GM18498 (cell line): ENCODE measurements around the gene TMEM273.
"Not testable (repeated sequence)": the region's sequence is repeated elsewhere in the genome, so short reads cannot be mapped to it uniquely, and the experiment has no call there.

Experiments used
- ATAC-seq: cut with Tn5 transposase; IDR thresholded peaks from one replicate; pipeline ENCODE4 v1.9.1; 2021; ENCODE audit warnings: mild to moderate bottlenecking, moderate library complexity; ENCODE audit not compliant: unreplicated experiment

The TMEM273 gene

DNA sequence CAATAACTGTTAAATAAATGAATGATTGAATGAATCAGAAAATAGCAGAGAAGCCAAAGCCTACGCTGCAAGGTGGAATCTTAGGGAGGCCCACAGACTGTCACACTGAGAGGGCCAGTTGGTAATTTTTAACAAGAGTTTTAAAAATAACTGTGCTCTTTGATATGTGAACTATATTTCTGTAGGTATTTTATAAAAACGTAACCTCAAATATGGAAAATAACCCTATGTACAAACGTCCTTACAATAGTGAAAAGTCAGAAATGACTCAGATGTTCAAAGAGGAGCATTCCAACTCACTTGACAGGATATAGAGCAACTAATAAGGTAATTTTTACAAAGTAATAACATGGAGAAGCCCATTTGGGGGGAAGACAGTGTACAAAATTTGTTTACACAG is 18.9 kb upstream of the TMEM273 start:
- ATAC-seq = no peak

DNA sequence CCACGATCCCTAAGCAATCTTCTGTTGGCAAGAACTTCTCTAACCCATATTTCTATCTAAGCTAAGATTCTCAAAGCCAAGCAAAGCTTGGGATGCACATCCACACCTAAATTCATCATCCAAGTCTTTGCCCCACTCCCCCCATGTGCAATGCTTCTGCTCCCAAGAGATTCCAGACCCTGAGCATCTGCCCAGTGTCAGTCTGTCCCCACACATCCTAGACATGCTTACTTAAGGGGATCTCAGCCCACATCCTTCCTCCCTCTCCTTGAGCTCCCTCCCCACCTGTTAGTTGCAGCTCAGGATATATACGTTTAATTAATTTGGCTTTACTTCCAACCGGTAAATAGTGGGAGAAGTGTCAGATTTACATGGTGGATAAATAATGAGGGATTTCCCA is 17.0 kb upstream of the TMEM273 start:
- no peak for ATAC-seq

DNA sequence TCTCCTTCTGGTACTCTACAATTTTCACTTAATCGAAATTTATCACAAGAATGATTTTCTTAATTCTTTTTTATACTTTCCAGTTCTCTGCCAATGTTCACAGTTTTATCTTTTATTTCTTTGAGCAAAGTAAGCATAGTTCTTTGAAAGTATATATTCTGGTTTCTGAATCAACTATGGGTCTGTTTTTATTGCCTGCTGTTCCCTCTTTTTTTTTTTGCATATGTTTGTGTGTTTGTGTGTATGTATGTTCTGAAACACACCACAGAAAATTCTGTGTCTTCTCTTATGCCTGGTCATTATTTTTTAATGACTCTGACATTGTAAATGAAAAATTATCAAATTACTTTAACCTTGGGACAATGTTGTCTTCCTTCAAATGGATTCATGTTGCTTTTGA is 15.9 kb upstream of the TMEM273 start:
- ATAC-seq = no peak

GRCh38 chr10:49202266-49202665 is 14.1 kb upstream of the TMEM273 start:
- no peak for ATAC-seq

- ATAC-seq = no peak
These were observed 12.7 kb upstream of the TMEM273 start for GRCh38 chr10:49200854-49201253.

- no peak for ATAC-seq
These were observed 9.0 kb upstream of the TMEM273 start for GRCh38 chr10:49197171-49197570.

- not testable (repeated sequence) for ATAC-seq
These were observed 7.7 kb upstream of the TMEM273 start for GRCh38 chr10:49195864-49196263.

DNA sequence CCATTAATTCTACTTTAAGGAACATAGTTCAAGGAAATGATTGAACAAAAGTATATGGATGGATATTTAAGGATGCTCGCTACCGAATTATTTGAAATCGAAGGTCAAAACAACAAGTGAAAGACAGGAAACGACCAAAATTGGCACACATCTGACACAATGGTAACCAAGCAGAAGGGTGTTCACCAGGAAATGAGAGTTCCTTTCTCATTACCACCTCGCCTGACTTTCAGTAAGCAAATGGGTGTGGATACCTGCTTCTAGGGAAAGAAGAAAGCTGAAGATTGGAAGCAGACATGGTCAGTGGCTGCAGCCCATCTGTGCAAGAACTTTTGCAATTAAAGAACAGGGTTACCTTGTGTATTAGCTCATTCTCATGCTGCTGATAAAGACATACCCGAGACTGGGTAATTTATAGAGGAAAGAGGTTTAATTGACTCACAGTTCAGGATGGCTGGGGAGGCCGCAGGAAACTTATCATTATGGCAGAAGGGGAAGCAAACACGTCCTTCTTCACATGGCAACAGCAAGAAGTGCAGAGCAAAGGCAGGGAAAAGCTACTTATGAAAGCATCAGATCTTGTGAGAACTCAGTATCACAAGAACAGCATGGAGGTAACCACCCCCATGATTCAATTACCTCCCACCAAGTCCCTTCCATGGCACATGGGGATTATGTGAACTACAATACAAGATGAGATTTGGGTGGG is 6.2 kb upstream of the TMEM273 start:
- no peak for ATAC-seq

- no peak for ATAC-seq
These were observed 3.2 kb upstream of the TMEM273 start for GRCh38 chr10:49191349-49191748.

- no peak for ATAC-seq
These were observed 1.2 kb upstream of the TMEM273 start for GRCh38 chr10:49189422-49189821.

DNA sequence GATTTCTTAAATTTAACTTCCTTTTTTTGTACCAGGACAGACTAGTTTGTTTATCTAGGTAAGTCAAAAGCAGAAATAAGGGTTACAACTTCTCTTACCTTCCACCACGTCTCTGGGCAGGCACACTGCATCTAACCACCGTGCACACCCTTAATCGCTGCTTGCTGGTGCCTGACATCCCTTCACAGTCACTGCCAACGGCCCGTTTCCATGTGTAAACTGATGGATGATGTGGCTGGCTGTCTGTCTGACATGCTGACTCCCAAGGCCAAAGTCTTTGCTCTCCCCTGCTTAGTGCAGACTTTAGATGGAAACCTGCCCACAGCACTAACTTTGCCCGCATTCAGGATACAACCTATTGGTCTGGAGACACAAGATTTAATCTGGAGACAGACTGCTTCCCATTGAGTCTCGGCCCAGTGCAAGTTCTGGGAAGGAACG is 1.1 kb downstream of the TMEM273 start:
- no peak for ATAC-seq

DNA sequence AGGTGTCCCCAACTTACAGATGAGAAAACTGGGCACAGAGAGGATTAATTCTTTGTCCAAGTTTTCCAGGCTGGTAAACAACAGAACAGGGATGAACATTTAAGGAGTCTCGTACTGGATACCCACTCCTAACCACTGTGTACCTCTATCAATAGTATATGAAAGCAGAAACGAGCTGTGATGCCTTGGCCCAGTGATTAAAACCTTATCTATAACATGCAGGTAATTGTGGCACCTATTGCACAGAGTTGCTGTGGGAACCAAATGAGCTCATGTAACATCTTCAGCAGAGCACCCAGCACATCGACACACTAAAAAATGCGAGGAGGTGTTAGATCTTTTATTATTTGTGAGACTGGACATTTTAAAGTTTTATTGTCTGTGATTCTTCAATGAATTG is 1.6 kb downstream of the TMEM273 start:
- ATAC-seq = no peak

- ATAC-seq = no peak
These were observed 3.0 kb downstream of the TMEM273 start for GRCh38 chr10:49185213-49185612.

GRCh38 chr10:49184642-49185111 is 3.5 kb downstream of the TMEM273 start:
- ATAC-seq = no peak

DNA sequence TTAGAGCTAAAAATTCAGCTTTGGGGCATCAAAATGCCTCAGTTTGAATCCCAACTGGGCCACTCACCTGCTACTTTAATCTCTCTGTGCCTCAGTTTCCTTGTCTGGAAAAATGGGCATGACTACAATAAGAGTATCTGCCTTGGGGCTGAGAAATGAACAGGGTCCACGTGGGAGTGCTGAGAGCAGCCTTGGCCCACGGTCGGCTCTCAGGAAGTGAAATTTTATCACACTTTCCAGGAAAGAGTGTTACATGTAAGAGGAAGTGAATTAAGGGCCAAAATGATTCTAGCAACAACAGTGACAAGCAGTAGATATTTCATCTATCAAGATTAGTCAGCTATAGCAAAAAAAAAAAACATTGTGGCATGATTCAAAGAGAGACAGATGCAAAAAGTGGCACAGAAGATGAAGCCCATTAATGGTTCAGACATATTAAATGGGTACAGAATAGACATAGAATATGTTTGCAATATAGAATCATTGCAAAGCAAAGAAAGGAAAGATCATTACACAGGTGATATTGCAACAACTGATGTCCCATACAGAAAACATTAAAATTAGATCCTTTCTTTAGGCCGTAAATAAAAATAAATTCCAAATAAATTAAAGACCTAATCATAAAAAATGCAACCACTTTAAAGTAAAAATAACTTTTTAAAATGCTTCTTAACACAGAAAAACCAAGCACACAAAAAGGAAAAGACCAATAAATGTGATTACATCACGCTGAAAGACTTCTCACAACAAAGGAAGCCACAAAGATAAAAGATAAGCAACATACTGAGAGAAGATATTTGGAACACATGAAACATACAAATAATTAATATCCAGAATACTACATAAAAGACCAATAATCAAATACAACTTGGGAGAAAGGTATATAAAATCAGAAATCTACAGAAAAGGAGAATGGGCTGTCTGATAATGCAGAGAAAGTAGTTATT is 4.3 kb downstream of the TMEM273 start:
- ATAC-seq = no peak

DNA sequence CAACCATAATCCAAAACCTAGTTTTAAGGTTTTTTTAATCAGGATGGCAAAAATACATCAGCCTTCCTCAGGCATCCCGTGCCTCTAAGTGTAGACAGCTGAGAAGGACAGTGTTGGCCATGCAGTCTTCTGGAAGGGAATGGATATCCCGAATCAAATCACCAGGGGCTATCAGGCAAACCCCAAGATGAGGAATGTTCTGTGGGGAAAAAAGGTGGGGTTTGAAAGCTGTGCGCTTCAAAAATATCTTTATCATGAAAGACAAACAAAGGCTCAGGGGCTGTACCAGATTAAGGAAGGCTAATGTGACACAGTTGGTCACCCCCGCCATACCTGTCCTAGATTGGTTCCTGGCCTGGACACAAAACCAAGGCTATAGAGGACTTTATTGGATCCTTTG is 5.4 kb downstream of the TMEM273 start:
- no peak for ATAC-seq

DNA sequence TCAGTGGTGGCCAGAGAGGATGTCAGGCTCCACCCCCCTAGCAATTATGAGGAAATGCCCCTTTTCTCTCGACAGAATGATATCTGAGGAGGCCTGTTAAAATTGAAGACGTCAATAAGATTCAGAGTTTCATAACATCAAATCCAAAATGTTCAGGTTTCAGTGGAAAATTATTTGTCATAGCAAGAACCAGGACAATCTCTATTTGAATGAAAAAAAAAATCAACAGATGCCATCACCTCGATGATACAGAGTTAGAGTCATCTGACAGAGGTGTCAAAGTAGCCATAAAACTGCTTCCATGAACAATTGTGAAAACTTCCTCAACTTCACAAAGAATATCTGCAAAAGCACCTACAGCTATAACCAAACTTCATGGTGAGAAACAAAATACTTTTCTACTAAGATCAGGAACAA is 7.7 kb downstream of the TMEM273 start:
- no peak for ATAC-seq

GRCh38 chr10:49179699-49180443 is 8.3 kb downstream of the TMEM273 start:
- no peak for ATAC-seq

DNA sequence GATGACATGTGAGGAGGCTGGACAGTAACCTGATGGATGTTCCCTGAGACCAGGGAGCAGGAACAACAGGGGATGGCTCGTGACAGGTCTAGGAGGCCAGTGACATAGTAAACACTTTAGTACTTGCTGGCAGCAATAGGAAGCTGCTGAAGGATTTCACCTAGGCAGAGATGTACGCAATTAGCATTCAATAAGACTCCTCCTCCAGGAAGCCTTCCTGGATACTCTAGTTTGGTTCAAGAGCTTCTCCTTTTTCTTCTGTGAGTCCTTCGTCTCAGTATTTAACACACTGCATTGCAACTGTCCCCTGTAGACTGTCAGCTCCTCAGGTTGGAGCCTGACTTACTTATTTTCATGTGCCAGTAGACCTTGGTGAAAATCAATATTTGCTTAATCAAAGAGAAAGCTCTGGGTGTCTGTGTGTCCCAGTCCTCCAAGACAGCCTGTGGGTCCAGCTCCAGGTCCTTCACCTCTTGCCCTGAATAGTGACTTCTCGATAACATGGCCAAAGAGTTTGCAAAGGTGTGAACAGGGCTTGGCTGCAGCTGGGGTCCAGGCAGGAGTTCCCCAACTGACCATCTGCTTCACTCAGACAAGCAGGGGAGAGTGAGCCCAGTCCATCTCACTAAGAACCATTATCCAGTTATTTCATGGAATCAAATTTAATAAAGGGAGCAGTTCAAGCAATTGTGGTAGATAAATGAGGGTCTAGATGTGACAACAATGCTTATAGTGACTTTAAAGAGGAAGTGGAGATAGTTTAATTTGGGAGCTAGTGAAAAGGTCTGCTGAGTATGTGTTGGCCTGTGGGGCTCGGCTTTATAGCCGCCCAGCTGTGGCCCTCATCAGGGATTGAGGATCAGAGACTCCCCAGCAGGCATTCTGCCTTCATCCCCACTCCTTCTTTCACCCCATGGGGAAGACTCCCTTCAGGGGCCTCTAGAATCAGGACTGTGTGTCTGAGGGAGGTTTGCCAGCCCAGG is 9.4 kb downstream of the TMEM273 start:
- ATAC-seq = no peak
